KBM-7 (cell line): ENCODE data around the gene AHCYL1.
"Not testable (repeated sequence)": the region's sequence is repeated elsewhere in the genome, so short reads cannot be mapped to it uniquely, and the experiment has no call there.

Source experiments
- DNase-seq: peaks from one replicate; pipeline ENCODE4 v3.0.0-alpha.2; 2015
- in situ Hi-C: fragments of 300-500 bp; cut with MboI; formaldehyde crosslinking; loops from 2 replicates; pipeline ENCODE4 v1.14.3; 2020; ENCODE audit warnings: low sequenced_read_pairs, low pct_unique_long_range_greater_than_20kb, mixed read lengths

AHCYL1 gene

GRCh38 chr1:109984456-109985246 lies at the start of gene AHCYL1:
AHCYL1 (plus strand) TSS chr1:109984765; CDS start chr1:109985053, 288 bp downstream.
- in situ Hi-C loops: loop anchor here (10.0 to 25.0 kb wide), 3 partner anchors 210 to 447 kb away; partner anchors contain the start of genes GNAI3 and GPR61

GRCh38 chr1:109935451-109935900 lies 49.1 kb upstream of the AHCYL1 start:
- DNase-seq: no peak
- in situ Hi-C loops: no loop called here

More at GRCh38 chr1:109984456-109985246, at the start of gene AHCYL1:
- DNase-seq: peak; percentile 99

- DNase-seq: no peak
- in situ Hi-C loops: no loop called here
Measured at GRCh38 chr1:109937738-109938137, 46.8 kb upstream of the AHCYL1 start.

- in situ Hi-C loops: no loop called here
- DNase-seq: no peak
Measured at GRCh38 chr1:109938556-109938955, 46.0 kb upstream of the AHCYL1 start.

DNA sequence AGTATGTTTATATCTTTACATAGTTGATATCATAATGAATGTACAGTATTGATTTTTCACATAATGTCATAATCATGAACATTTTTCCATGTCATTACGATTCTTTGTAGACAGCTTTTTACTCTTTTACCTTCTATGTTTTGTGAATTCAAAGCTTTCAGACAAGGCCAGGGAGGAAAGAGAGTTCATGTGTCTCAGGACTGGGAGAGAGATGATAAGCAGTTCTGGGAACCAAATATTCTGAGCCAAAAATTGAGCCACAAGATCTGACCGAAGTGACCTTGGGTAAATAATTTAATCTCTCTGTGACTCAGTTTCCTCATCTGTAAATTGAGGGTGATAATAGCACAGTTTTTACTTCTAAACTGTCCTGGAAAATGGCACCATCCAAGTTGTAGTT lies 42.1 kb upstream of the AHCYL1 start:
- DNase-seq: no peak
- in situ Hi-C loops: no loop called here

GRCh38 chr1:109944541-109944940 lies 40.0 kb upstream of the AHCYL1 start:
- DNase-seq: peak; percentile 25

DNA sequence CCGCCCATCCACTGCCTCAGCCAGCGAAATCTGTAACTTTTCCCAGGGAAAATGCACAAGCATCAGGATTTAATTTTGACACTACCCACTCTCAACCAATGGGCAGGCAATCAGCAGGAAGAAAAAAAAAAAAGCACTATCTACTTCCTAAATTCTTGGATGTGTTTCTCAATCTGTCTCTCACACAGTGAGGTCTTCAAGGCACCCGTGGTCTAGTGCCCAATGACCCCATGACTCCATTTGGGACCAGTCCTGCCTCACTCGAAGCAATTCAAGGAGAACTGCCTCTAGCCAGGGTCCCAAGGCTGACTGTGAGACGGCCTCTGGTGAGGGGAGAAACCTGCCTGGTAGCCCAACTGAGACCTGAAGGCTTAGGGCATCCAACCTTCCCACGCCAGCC lies 38.1 kb upstream of the AHCYL1 start:
- in situ Hi-C loops: no loop called here
- DNase-seq: no peak

More at GRCh38 chr1:109944541-109944940, 40.0 kb upstream of the AHCYL1 start:
- in situ Hi-C loops: no loop called here

DNA sequence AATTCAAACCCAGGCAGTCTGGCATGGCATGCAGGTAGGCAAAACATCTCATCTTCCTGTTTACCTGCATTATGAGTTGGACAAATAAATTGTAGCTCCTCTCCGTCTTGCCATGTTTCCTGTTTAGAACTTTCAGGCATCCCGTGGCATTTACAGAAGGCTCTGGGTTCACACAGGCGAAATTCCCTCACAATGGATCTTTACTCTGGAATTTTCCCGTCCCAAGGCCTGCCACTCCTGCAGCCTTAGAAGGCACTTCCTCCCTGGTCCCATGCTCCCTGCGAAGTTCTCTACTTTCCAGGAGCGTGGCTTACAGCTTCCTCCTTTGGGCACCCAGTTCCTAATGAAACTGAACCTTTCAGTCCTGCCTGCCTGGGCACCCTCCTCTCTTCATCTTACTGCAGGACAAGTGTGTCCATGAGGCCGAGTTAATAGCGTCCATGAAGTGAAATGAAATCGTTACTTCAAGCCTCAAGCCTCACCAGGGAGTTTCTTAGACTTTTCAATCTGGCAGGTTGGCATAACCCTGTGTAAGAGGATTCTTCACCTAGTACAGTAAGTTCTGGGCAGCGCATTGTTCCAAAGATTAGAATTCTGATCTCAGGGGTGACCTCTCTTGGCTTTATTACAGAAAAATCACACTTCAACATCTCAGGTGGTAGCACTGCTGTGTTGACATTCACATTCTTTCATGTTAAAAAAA lies 36.8 kb upstream of the AHCYL1 start:
- in situ Hi-C loops: no loop called here
- no peak for DNase-seq

- no peak for DNase-seq
- in situ Hi-C loops: no loop called here
Measured at GRCh38 chr1:109948285-109948630, 36.3 kb upstream of the AHCYL1 start.

DNA sequence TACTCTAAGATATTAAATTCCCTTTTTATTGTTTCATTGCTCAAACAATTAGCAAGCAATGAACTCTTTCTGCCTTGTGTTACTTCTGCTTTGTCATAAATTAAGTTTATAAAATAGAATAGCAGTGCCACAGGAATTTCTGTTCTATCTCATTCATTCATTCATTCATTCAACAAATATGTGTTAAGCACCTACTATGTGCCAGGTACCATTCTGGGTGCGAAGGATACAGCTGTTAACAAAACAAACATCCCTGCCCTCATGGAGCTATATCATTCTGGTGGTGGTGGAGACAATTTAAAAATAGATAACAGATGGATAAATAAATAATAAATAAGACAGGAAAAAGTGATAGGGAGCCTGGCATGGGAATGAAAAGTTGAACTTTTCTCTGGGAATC lies 34.5 kb upstream of the AHCYL1 start:
- in situ Hi-C loops: no loop called here
- DNase-seq: no peak

DNA sequence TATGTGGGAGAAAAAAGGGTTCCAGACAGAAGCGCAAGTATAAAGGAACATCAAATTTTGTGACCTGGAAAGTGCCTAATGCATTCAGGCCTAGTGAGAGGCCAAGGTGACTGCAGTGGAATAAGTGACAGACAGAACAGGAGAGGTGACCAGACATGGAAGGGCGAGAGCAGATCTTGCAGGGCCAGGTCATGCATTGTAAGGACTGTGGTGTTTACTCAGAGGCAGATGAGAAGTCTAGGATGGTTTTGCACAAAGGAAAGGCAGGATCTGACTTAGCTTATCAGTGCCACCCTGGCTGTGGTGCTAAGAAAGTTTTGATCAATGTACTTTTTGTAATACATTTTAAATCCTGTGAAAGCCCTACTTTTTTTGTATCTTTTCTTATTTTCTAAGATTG lies 34.1 kb upstream of the AHCYL1 start:
- no peak for DNase-seq
- in situ Hi-C loops: no loop called here

GRCh38 chr1:109951501-109951900 lies 33.1 kb upstream of the AHCYL1 start:
- DNase-seq, in situ Hi-C loops: not testable (repeated sequence)

- no peak for DNase-seq
- in situ Hi-C loops: no loop called here
Measured at GRCh38 chr1:109954041-109954512, 30.5 kb upstream of the AHCYL1 start.

GRCh38 chr1:109959632-109959973 lies 25.0 kb upstream of the AHCYL1 start:
- in situ Hi-C loops: no loop called here
- no peak for DNase-seq

GRCh38 chr1:109959974-109960744 lies 24.4 kb upstream of the AHCYL1 start:
- in situ Hi-C loops: no loop called here
- DNase-seq: no peak

DNA sequence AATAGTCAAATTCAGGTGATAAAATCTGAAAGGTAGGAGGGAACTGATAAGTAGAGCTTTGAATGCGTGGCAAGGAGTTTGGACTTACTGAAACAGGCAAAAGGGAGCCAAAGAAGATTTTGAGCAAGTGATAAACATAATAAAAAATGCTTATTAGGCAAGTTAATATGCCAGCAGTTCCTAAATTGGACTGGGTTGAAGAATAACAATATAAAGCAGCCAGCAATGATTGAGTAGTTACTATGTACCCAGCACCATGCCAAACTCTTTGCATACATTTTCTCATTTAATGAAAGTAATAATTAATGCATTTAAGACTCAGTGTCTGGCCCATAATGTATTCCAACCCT lies 23.8 kb upstream of the AHCYL1 start:
- no peak for DNase-seq
- in situ Hi-C loops: no loop called here

DNA sequence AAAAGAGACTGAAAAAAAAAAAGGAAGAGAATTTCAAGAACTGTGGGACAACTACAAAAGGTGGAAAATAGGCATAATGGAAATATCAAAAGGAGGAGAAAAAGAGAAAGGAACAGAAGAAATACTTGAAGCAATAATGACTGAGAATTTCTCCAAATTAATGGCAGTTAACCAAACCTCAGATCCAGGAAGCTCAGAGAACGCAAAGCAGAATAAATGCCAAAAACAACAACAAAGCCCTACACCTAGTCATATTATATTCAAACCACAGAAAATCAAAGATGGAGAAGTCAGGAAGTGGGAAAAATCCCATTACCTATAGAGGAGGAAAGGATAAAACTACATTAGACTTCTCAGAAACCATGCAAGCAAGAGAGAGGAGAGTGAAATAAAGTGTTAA lies 20.7 kb upstream of the AHCYL1 start:
- no peak for DNase-seq
- in situ Hi-C loops: no loop called here

- DNase-seq: no peak
- in situ Hi-C loops: no loop called here
Measured at GRCh38 chr1:109969146-109969829, 15.3 kb upstream of the AHCYL1 start.

DNA sequence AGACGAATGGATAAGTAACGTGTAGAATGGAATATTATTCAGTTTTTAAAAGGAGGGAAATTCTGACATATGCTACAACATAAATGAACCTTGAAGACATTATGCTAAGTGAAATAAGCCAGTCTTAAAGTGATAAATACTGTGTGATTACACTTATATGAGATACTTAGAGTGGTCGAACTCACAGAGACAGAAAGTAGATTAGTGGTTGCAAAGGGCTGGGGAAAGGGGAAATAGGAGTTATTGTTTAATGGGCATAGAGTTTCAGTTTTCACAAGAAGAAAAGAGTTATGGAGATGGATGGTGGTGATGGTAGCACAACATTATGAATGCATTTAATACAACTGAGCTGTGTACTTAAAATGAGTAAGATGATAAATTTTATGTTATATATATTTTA lies 14.7 kb upstream of the AHCYL1 start:
- no peak for DNase-seq
- in situ Hi-C loops: no loop called here
